HG03280 (cell line): ENCODE measurements around the gene HSBP1.

ENCODE experiments used
- ATAC-seq: cut with Tn5 transposase; IDR thresholded peaks from one replicate; pipeline ENCODE4 v1.9.1; 2021; ENCODE audit warnings: mild to moderate bottlenecking, moderate library complexity; ENCODE audit not compliant: unreplicated experiment

The HSBP1 gene

GRCh38 chr16:83835586-83836566 lies 28.1 kb downstream of the HSBP1 start:
- ATAC-seq = no peak

GRCh38 chr16:83837566-83837965 lies 29.8 kb downstream of the HSBP1 start:
- no peak for ATAC-seq

GRCh38 chr16:83838151-83838550 lies 30.4 kb downstream of the HSBP1 start:
- ATAC-seq = no peak

- ATAC-seq = no peak
Measured at GRCh38 chr16:83839561-83839960, 31.8 kb downstream of the HSBP1 start.

GRCh38 chr16:83840060-83840617 lies 32.4 kb downstream of the HSBP1 start:
- no peak for ATAC-seq

GRCh38 chr16:83842291-83842690 lies 34.5 kb downstream of the HSBP1 start:
- ATAC-seq = no peak

GRCh38 chr16:83842756-83843507 lies 35.2 kb downstream of the HSBP1 start:
- ATAC-seq = no peak

GRCh38 chr16:83843657-83844056 lies 35.9 kb downstream of the HSBP1 start:
- no peak for ATAC-seq

GRCh38 chr16:83845263-83845662 lies 37.5 kb downstream of the HSBP1 start:
- no peak for ATAC-seq

- ATAC-seq = no peak
Measured at GRCh38 chr16:83847371-83848225, 39.8 kb downstream of the HSBP1 start.

- no peak for ATAC-seq
Measured at GRCh38 chr16:83849421-83849820, 41.6 kb downstream of the HSBP1 start.

- no peak for ATAC-seq
Measured at GRCh38 chr16:83850947-83851346, 43.2 kb downstream of the HSBP1 start.

GRCh38 chr16:83851473-83851872 lies 43.7 kb downstream of the HSBP1 start:
- no peak for ATAC-seq

- ATAC-seq = no peak
Measured at GRCh38 chr16:83852774-83853173, 45.0 kb downstream of the HSBP1 start.

- no peak for ATAC-seq
Measured at GRCh38 chr16:83853834-83854233, 46.1 kb downstream of the HSBP1 start.

GRCh38 chr16:83854420-83854819 lies 46.6 kb downstream of the HSBP1 start:
- no peak for ATAC-seq

- ATAC-seq = no peak
Measured at GRCh38 chr16:83856792-83857191, 49.0 kb downstream of the HSBP1 start.

- no peak for ATAC-seq
Measured at GRCh38 chr16:83859265-83859664, 51.5 kb downstream of the HSBP1 start.

- ATAC-seq = no peak
Measured at GRCh38 chr16:83862661-83863060, 54.9 kb downstream of the HSBP1 start.

- ATAC-seq = no peak
Measured at GRCh38 chr16:83863682-83864081, 55.9 kb downstream of the HSBP1 start.
